Astrocyte (in vitro differentiated cells and primary cell): ENCODE measurements around the gene WDR45B. TPM values are rescaled to one million over a fixed set of nuclear protein-coding genes. Genes with fewer than 3 reads are reported as not detected.

Experiments used
- DNase-seq: peaks from one replicate; pipeline ENCODE4 v3.0.0-alpha.2; 2010; ENCODE audit warnings: low read depth
- FAIRE-seq: peaks from 2 replicates; lab custom pipeline; 2011; peaks lifted over from hg19 to GRCh38; lab: Jason Lieb, UNC
- H2AFZ ChIP-seq: 2 replicates; pipeline ENCODE4 v1.6.0; 2012; ENCODE audit warnings: low read depth, low read length, inconsistent platforms
- H3K27ac ChIP-seq: 2 replicates; pipeline ENCODE4 v1.5.1; 2011; ENCODE audit warnings: low read depth, low read length, inconsistent platforms
- H3K27me3 ChIP-seq: 2 replicates; pipeline ENCODE4 v1.6.0; 2011; ENCODE audit warnings: low read length, inconsistent platforms; ENCODE audit not compliant: insufficient read depth
- H3K36me3 ChIP-seq: 2 replicates; pipeline ENCODE4 v1.5.1; 2011; ENCODE audit warnings: low read length, inconsistent platforms; ENCODE audit not compliant: insufficient read depth
- H3K4me1 ChIP-seq: 2 replicates; pipeline ENCODE4 v1.5.1; 2011; ENCODE audit warnings: low read length, inconsistent platforms; ENCODE audit not compliant: insufficient read depth
- H3K4me2 ChIP-seq: 2 replicates; pipeline ENCODE4 v1.6.0; 2012; ENCODE audit warnings: low read length, inconsistent platforms
- H3K4me3 ChIP-seq: 2 replicates; pipeline ENCODE4 v1.5.1; 2011; ENCODE audit warnings: low read depth, mild to moderate bottlenecking, low read length, inconsistent platforms; ENCODE audit not compliant: insufficient read depth
- H3K79me2 ChIP-seq: 2 replicates; pipeline ENCODE4 v1.6.0; 2012; ENCODE audit warnings: mild to moderate bottlenecking, low read length, inconsistent platforms; ENCODE audit not compliant: insufficient read depth
- H3K9ac ChIP-seq: 2 replicates; pipeline ENCODE4 v1.6.0; 2012; ENCODE audit warnings: mild to moderate bottlenecking, low read length, inconsistent platforms
- H3K9me3 ChIP-seq: 2 replicates; pipeline ENCODE4 v1.5.1; 2012; ENCODE audit warnings: low read depth, mild to moderate bottlenecking, low read length, inconsistent platforms; ENCODE audit not compliant: insufficient read depth
- H4K20me1 ChIP-seq: 2 replicates; pipeline ENCODE4 v1.6.0; 2012; ENCODE audit warnings: low read length, inconsistent platforms; ENCODE audit not compliant: insufficient read depth
- H3K27ac Mint-ChIP-seq: one replicate; pipeline ENCODE4 v1.8.0; 2021; ENCODE audit warnings: mild to moderate bottlenecking, mixed read lengths; ENCODE audit not compliant: unreplicated experiment
- H3K27me3 Mint-ChIP-seq: one replicate; pipeline ENCODE4 v1.8.0; 2021; ENCODE audit warnings: low read depth, mixed read lengths; ENCODE audit not compliant: unreplicated experiment
- H3K36me3 Mint-ChIP-seq: one replicate; pipeline ENCODE4 v1.8.0; 2021; ENCODE audit warnings: low read depth, mixed read lengths; ENCODE audit not compliant: unreplicated experiment
- H3K4me1 Mint-ChIP-seq: one replicate; pipeline ENCODE4 v1.8.0; 2021; ENCODE audit warnings: low read depth, mixed read lengths; ENCODE audit not compliant: unreplicated experiment
- H3K4me3 Mint-ChIP-seq: one replicate; pipeline ENCODE4 v1.8.0; 2021; ENCODE audit warnings: mild to moderate bottlenecking, moderate library complexity, mixed read lengths; ENCODE audit not compliant: unreplicated experiment
- H3K9me3 Mint-ChIP-seq: one replicate; pipeline ENCODE4 v1.8.0; 2021; ENCODE audit warnings: mild to moderate bottlenecking, mixed read lengths; ENCODE audit not compliant: unreplicated experiment
- EZH2 ChIP-seq: IDR thresholded peaks from 2 replicates; pipeline ENCODE4 v1.6.1; 2012; ENCODE audit warnings: mild to moderate bottlenecking, low read length, inconsistent platforms; ENCODE audit not compliant: insufficient read depth
- total RNA-seq: library from RNA; stranded (reverse); gene quantifications from 2 replicates; pipeline ENCODE4 v1.2.1, GENCODE V29; 2021
- TF ChIP-seq, protein P1 (sequence below): IDR thresholded peaks from 2 replicates; pipeline ENCODE4 v1.5.1; 2011; ENCODE audit warnings: low read depth, mild to moderate bottlenecking, inconsistent platforms, low read length, moderate library complexity; ENCODE audit not compliant: insufficient read depth

WDR45B gene
- total RNA-seq, 1 donor from 2014 or later = 75.4 TPM

DNA sequence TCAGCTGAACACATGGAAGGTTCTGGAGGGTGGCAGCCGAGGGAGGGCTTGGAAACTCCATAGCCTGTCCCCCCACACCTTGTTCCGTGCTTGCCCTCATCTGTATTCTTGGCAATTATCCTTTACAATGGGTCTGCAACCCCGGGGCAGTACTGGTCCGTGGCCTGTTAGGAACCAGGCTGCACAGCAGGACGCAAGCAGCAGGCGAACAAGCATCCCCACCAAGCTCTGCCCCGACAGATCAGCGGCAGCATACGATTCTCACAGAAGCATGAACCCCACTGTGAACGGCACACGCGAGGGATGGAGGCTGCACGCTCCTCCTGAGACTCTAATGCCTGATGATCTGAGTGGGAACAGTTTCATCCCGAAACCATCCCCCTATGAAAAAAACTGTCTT, 6.2 kb downstream of the WDR45B start:
- H3K27me3 ChIP-seq = no peaks in the 10 kb centered on the region
- peaks cover 98% of the 10 kb centered on the region for H4K20me1 ChIP-seq
- H3K36me3 ChIP-seq = peaks cover 25% of the 10 kb centered on the region
- no peak overlapping the region for H3K27ac ChIP-seq
- no peak overlapping the region for H3K4me2 ChIP-seq
- DNase-seq (no peak), FAIRE-seq (no peak)
- Mint-ChIP-seq H3K9me3 (no peaks in the 10 kb centered on the region), H3K4me1 (peaks cover 5% of the 10 kb centered on the region), H3K36me3 (peaks cover 9% of the 10 kb centered on the region), H3K27ac (no peak overlapping the region), H3K27me3 (no peaks in the 10 kb centered on the region), H3K4me3 (no peak overlapping the region)
- H2AFZ ChIP-seq = no peak overlapping the region
- H3K4me1 ChIP-seq = peaks cover 2% of the 10 kb centered on the region
- H3K9me3 ChIP-seq = no peaks in the 10 kb centered on the region
- no peak overlapping the region for H3K9ac ChIP-seq
- peaks cover 97% of the 10 kb centered on the region for H3K79me2 ChIP-seq
- TF ChIP-seq, protein P1, sequence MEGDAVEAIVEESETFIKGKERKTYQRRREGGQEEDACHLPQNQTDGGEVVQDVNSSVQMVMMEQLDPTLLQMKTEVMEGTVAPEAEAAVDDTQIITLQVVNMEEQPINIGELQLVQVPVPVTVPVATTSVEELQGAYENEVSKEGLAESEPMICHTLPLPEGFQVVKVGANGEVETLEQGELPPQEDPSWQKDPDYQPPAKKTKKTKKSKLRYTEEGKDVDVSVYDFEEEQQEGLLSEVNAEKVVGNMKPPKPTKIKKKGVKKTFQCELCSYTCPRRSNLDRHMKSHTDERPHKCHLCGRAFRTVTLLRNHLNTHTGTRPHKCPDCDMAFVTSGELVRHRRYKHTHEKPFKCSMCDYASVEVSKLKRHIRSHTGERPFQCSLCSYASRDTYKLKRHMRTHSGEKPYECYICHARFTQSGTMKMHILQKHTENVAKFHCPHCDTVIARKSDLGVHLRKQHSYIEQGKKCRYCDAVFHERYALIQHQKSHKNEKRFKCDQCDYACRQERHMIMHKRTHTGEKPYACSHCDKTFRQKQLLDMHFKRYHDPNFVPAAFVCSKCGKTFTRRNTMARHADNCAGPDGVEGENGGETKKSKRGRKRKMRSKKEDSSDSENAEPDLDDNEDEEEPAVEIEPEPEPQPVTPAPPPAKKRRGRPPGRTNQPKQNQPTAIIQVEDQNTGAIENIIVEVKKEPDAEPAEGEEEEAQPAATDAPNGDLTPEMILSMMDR = no peak
- no peak for TF ChIP-seq EZH2
- no peak overlapping the region for H3K4me3 ChIP-seq

DNA sequence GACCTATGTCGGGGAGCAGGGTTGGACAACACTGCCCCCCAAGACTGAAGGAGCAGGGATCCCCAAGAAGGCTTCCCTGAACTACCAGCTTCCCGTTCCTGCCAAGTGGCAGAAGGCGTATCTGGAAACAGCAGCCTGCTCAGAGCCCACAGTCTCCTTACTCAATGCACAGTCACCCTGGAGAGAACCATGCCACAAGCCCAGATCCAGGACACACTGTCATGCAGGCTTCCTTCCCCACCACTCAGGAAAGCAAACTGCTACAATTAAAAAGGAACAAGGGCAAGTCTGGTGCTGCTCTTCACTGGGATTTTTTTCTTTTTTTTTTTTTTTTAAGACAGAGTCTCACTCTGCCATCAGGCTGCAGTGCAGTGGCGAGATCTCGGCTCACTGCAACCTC, 8.2 kb downstream of the WDR45B start:
- no peaks in the 10 kb centered on the region for H3K9me3 ChIP-seq
- no peak overlapping the region for H2AFZ ChIP-seq
- no peaks in the 10 kb centered on the region for H3K27me3 Mint-ChIP-seq
- H3K36me3 ChIP-seq = peaks cover 29% of the 10 kb centered on the region
- H3K79me2 ChIP-seq = peaks cover 96% of the 10 kb centered on the region
- FAIRE-seq (no peak), DNase-seq (no peak)
- H3K4me3 Mint-ChIP-seq = no peak overlapping the region
- no peak overlapping the region for H3K27ac Mint-ChIP-seq
- no peak overlapping the region for H3K4me3 ChIP-seq
- no peaks in the 10 kb centered on the region for H3K9me3 Mint-ChIP-seq
- peaks cover 12% of the 10 kb centered on the region for H3K36me3 Mint-ChIP-seq
- no peak overlapping the region for H3K9ac ChIP-seq
- no peak overlapping the region for H3K27ac ChIP-seq
- H3K4me1 ChIP-seq = peaks cover 2% of the 10 kb centered on the region
- peaks cover 96% of the 10 kb centered on the region for H4K20me1 ChIP-seq
- no peaks in the 10 kb centered on the region for H3K4me1 Mint-ChIP-seq
- no peak for TF ChIP-seq EZH2
- TF ChIP-seq, protein P1 = no peak
- H3K27me3 ChIP-seq = no peaks in the 10 kb centered on the region
- H3K4me2 ChIP-seq = no peak overlapping the region

DNA sequence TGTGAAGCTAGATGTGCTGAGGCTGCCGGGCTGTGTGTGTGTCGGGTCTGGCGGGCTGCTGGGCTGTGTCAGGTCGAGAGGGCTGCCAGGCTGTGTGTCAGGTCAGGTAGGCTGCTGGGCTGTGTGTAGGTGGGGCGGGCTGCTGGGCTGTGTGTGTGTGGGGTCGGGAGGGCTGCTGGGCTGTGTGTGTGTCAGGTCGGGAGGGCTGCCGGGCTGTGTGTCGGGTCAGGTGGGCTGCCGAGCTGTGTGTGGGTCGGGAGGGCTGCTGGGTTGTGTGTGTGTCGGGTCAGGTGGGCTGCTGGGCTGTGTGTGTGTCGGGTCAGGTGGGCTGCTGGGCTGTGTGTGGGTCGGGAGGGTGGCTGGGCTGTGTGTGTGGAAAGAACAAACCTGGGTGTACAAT, 8.6 kb downstream of the WDR45B start:
- H3K4me2 ChIP-seq = no peak overlapping the region
- Mint-ChIP-seq H3K4me3 (no peak overlapping the region), H3K36me3 (peaks cover 13% of the 10 kb centered on the region), H3K27ac (no peak overlapping the region), H3K27me3 (no peaks in the 10 kb centered on the region), H3K4me1 (no peaks in the 10 kb centered on the region), H3K9me3 (no peaks in the 10 kb centered on the region)
- no peak overlapping the region for H3K9ac ChIP-seq
- H2AFZ ChIP-seq = no peak overlapping the region
- H3K27me3 ChIP-seq = no peaks in the 10 kb centered on the region
- no peak for TF ChIP-seq EZH2
- TF ChIP-seq, protein P1 = no peak
- peaks cover 96% of the 10 kb centered on the region for H3K79me2 ChIP-seq
- DNase-seq (no peak), FAIRE-seq (no peak)
- no peaks in the 10 kb centered on the region for H3K9me3 ChIP-seq
- H3K4me3 ChIP-seq = no peak overlapping the region
- peaks cover 95% of the 10 kb centered on the region for H4K20me1 ChIP-seq
- H3K4me1 ChIP-seq = peaks cover 2% of the 10 kb centered on the region
- no peak overlapping the region for H3K27ac ChIP-seq
- peaks cover 29% of the 10 kb centered on the region for H3K36me3 ChIP-seq
